Fibroblast of upper back skin (primary cell): ENCODE data around the gene RAB1A.
"Not testable (repeated sequence)": the region's sequence is repeated elsewhere in the genome, so short reads cannot be mapped to it uniquely, and the experiment has no call there.

ENCODE experiments used
- DNase-seq: peaks from one replicate; pipeline ENCODE4 v3.0.0-alpha.2; 2013

The RAB1A gene

DNA sequence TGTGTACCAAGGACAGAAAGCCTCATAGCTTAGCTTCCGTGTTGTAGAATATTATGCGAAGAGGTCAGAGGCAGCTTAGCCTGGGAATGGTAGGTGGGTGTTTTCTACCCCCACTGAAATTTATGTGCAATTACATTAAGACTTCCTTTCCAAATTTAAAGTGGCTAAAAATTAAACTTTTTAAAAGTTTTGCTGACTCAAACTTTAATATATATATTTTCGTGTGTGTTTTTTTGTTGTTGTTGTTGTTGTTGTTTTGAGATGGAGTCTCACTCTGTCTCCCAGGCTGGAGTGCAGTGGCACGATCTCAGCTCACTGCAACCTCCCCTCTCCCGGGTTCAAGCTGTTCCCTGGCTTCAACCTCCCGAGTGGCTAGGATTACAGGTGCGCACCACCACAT lies 4.3 kb upstream of the RAB1A start:
- no peak for DNase-seq

- DNase-seq = no peak
These were observed 3.7 kb upstream of the RAB1A start for GRCh38 chr2:65133626-65134025.

DNA sequence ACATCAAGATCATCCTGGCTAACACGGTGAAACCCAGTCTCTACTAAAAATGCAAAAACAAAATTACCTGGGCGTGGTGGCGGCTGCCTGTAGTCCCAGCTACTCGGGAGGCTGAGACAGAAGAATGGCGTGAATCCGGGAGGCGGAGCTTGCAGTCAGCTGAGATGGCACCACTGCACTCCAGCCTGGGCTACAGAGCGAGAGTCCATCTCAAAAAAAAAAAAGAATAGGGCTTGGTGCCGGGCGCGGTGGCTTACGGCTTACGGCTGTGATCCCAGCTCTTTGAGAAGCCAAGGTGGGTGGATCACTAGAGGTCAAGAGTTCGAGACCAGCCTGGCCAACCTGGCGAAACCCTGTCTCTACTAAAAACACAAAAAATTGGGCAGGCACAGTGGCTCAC lies 3.0 kb upstream of the RAB1A start:
- DNase-seq = not testable (repeated sequence)

- no peak for DNase-seq
These were observed 814 bp upstream of the RAB1A start for GRCh38 chr2:65130664-65131175.

- no peak for DNase-seq
These were observed 550 bp downstream of the RAB1A start for GRCh38 chr2:65129286-65129825.

- DNase-seq = peak; percentile 16
These were observed 1.4 kb downstream of the RAB1A start for GRCh38 chr2:65128297-65129190.

- not testable (repeated sequence) for DNase-seq
These were observed 4.4 kb downstream of the RAB1A start for GRCh38 chr2:65125457-65125856.

DNA sequence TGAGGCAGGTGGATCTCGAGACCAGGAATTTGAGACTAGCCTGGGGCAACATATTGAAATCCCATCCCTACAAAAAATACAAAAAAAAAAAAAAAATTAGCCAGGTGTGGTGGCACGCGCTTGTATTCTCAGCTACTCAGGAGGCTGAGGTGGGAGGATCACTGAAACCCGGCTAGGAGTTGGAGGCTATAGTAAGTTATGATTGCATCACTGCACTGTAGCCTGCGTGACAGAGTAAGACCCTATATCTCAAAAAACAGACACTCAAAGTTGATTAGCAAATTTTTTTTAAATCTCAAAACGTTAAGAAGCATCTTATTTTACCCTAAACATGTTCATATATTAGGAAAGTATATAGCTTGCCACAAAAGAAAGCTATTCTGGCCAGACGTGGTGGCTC lies 7.6 kb downstream of the RAB1A start:
- DNase-seq = no peak

GRCh38 chr2:65120990-65121693 lies 8.8 kb downstream of the RAB1A start:
- DNase-seq = no peak

DNA sequence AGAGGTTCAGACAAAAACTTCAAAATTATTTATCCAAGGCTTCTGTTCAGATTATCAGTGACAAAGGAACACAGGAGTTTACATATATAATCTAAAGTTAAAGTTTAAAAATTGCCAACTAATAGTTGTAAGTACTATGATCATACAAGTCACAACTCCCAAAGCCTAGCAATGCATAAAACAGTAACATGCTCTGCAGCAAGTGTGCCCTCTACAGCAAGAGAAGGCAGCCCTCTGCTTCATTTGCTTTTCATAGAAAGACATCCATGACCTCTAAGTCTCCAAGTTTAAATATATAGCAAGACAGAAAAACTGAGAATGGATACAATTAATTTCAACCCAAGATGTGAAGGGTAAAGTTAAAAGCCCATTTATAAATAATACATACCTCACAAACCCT lies 13.3 kb downstream of the RAB1A start:
- DNase-seq = no peak

DNA sequence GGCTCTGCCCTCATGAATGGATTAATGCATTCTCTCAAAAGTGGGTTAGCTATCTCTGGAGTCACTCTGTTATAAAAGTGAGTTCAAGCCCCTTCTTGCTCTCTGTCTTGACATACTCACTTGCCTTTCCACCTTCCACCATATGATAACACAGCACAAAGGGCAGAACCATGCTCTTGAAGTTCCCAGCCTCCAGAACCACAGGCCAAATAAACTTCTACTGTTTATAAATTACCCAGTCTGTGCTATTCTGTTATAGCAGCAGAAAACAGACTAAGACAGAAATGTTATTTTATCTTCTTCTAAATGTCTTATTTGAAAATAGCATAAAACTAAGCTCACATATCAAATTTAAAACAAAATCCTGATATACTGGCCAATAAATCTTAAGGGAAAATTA lies 15.0 kb downstream of the RAB1A start:
- DNase-seq = no peak

DNA sequence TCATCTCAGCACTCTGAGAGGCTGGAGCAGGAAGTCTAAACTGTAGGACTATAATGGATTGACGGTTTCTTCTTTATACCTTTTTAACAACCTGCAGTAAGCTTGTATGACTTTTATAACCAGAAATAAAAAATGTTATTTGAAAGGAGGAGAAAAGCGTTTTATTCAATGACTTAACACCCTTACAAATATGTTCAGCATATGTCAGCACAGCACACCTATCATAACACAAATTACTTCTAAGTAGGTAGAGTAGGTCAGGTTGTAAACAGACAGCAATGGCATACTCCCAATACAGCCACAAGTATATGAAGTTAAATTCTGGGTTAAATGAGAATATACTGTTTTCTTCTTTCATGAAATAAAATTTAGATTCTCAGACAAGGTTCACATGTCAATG lies 16.1 kb downstream of the RAB1A start:
- no peak for DNase-seq

DNA sequence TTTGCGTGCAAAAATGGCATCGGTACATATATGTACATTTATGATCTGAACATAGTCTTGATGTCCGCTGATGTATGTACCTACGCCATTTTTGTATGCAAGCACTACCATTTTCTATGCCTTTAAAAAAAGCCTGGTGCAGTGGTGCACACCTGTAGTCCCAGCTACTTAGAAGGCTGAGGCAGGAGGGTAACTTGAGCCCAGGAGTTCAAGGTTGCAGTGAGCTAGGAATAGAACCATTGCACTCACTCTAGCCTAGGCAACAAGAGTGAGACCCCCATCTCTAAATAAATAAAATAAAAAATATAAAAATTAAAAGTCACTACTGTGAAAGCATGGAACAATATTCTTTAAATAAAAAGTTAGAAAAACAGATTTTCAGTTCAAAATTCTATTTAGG lies 16.7 kb downstream of the RAB1A start:
- DNase-seq = no peak

DNA sequence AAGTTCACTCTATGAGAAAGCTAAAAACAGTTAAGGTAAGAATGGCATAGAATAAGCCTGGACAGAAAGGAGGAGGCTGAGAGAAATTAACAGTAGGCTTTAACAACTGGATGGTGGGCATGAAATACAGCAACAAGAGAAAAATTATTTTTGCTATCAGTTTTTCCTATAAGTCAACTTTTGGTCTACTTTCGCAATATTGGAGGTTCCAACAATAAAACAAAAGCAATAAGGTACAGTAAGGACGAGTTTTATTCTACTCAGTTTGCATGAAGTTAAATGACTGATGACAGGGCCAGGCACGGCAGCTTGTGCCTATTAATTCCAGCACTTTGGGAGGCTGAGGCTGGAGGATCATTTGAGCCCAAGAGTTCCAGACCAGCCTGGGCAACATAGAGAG lies 17.3 kb downstream of the RAB1A start:
- DNase-seq = no peak

GRCh38 chr2:65108780-65109179 lies 21.1 kb downstream of the RAB1A start:
- DNase-seq = no peak

DNA sequence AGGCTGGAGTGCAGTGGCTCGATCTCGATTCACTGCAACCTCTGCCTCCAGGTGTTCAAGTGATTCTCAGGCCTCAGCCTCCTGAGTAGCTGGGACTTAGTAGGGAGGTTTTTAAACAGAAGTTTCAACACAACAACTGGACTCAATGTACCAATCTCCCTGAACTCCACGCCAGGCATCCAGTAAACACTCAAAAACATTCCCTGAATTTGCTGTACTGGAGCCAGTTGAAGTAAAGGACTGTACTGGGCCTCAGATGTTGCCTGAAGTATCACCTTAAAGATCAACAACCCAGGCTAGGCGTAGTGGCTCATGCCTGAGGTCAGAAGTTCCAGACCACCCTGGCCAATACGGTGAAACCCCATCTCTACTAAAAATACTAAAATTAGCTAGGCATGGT lies 22.4 kb downstream of the RAB1A start:
- no peak for DNase-seq

DNA sequence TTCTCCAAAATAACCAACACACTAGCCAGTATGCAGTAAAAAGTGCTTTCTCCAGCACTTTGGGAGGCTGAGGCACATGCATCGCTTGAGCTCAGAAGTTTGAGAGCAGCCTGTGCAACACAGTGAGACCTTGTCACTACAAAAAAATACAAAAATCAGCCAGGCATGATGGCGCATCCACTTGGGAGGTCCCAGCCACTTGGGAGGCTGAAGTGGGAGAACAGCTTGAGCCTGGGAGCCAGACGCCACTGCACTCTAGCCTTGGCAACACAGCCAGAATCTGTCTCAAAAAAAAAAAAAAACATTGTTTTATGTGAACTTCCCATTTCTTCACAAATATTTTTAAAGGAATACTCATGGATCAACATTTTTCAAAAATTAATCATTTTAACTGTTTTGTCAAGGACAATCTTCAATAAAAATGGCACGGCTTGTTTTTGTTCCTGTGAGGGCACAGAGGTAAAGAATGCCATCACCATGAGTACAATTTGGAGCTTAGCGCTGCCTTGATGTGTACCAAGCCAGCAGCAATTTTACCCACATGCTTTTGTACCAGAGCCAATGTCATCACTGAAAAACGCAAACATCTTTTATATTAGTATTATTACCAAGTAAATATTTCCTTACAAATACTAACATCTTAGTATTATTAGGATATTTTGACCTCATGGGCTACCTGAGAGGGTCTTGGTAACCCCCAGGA lies 26.7 kb downstream of the RAB1A start:
- DNase-seq = no peak

DNA sequence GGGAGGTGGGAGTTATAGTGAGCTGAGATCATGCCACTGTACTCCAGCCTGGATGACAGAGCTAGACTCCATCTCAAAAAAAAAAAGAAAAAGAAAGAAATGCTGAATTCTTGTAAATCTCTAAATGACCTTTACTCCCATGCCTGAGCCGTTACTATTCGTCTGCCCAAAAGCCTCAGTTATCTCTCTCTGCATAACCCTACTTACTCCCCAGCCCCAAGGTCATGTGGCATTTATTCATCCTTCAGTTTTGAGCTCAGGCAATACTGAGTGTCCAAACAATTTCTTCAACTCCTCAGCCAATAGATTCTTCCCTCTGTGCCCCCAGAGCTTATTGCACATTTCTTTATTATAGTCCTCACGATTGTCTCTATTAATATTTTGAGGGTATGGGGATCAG lies 28.8 kb downstream of the RAB1A start:
- DNase-seq = no peak

- DNase-seq = no peak
These were observed 31.2 kb downstream of the RAB1A start for GRCh38 chr2:65098741-65099140.

GRCh38 chr2:65097844-65098243 lies 32.1 kb downstream of the RAB1A start:
- DNase-seq = no peak

DNA sequence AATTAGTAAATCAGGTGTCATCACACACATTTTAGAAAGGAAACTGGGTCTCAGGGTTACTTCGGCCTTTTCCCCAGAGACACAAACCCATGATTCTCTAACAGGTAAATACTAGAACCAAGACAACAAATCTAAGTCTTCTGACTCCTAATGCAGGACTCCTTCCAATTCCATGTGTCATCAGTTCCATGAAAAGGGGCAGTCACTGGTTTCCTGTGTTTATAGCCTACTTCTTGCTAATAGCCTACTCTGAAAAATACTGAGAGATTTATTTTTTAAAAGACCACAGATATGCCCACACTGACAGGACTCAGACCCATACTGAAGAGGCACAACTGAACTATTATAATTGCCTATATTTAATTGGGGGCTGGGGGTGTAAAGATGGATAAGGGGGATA lies 33.0 kb downstream of the RAB1A start:
- no peak for DNase-seq

GRCh38 chr2:65093211-65093610 lies 36.7 kb downstream of the RAB1A start:
- DNase-seq = no peak

GRCh38 chr2:65092791-65093190 lies 37.1 kb downstream of the RAB1A start:
- no peak for DNase-seq
